B cell (primary cell): ENCODE results near the gene HADHB. TPM values are rescaled to one million over a fixed set of nuclear protein-coding genes. Genes with fewer than 3 reads are reported as not detected.

Experiments used
- ATAC-seq: fragments of 200-7000 bp; cut with Tn5 transposase; one replicate; pipeline ENCODE4 v1.10.0; 2021; ENCODE audit warnings: low read depth, mild to moderate bottlenecking, moderate number of reproducible peaks, moderate library complexity
- CTCF ChIA-PET: fragments of 350-600 bp; sonication (Branson Sonifier 250); formaldehyde crosslinking; loops from one replicate; lab custom pipeline; 2021; ENCODE audit warnings: antibody characterized with exemption, inconsistent platforms; lab: Charles Lee
- POLR2A ChIA-PET: fragments of 350-600 bp; sonication (Branson Sonifier 250); formaldehyde crosslinking; loops from one replicate; lab custom pipeline; 2021; ENCODE audit warnings: antibody characterized with exemption; lab: Charles Lee
- DNase-seq: peaks from one replicate; pipeline ENCODE4 v3.0.0; 2013
- H2AFZ ChIP-seq: 2 replicates; pipeline ENCODE4 v1.6.1; 2012; ENCODE audit warnings: mild to moderate bottlenecking, low read depth, low read length; ENCODE audit not compliant: insufficient read depth, poor library complexity, severe bottlenecking
- H3K27ac ChIP-seq, 2 donors: 1 replicate in 1 of 2; 2 replicates in 1 of 2; pipeline ENCODE4 v1.5.1; 2012 to 2013; ENCODE audit warnings: low read length in 2 of 2, mild to moderate bottlenecking in 2 of 2, moderate library complexity in 1 of 2
- H3K27me3 ChIP-seq, 4 experiments: fragments of 200-600 bp in 1 of 4; sonication (generic) in 1 of 4; replicated peaks in 1 of 4; 1 replicate in 2 of 4; 2 replicates in 2 of 4; pipeline versions ENCODE4 v1.6.1 to v1.7.0; 2013 to 2016; ENCODE audit warnings: low read length in 3 of 4, mild to moderate bottlenecking in 2 of 4, mixed read lengths in 1 of 4, moderate library complexity in 1 of 4; ENCODE audit not compliant: insufficient read depth in 4 of 4, control insufficient read depth in 3 of 4; ENCODE audit errors: control extremely low read depth in 1 of 4
- H3K36me3 ChIP-seq, 2 experiments: replicated peaks in 1 of 2; 1 replicate in 1 of 2; 2 replicates in 1 of 2; pipeline versions ENCODE4 v1.6.1 to v1.7.1; 2013; ENCODE audit warnings: low read length in 1 of 2; ENCODE audit not compliant: insufficient read depth in 2 of 2, control insufficient read depth in 1 of 2; ENCODE audit errors: control extremely low read depth in 1 of 2, extremely low read depth in 1 of 2
- H3K4me1 ChIP-seq, 2 donors: fragments of 200-600 bp in 1 of 2; sonication (generic) in 1 of 2; 1 replicate in 1 of 2; 2 replicates in 1 of 2; pipeline versions ENCODE4 v1.5.1 to v1.6.1; 2013 to 2017; ENCODE audit warnings: low read length in 2 of 2; ENCODE audit not compliant: control insufficient read depth in 2 of 2, insufficient read depth in 2 of 2
- H3K4me2 ChIP-seq: replicated peaks from 2 replicates; pipeline ENCODE3; 2012; ENCODE audit warnings: mild to moderate bottlenecking, low read depth, low read length; ENCODE audit not compliant: poor library complexity, severe bottlenecking
- H3K4me3 ChIP-seq, 5 experiments: fragments of 200-600 bp in 1 of 5; sonication (generic) in 1 of 5; 1 replicate in 3 of 5; 2 replicates in 2 of 5; pipeline versions ENCODE4 v1.5.1 to v1.7.0; 2011 to 2016; ENCODE audit warnings: low read length in 4 of 5, mild to moderate bottlenecking in 4 of 5, low read depth in 2 of 5, control low read depth in 1 of 5, moderate library complexity in 1 of 5; ENCODE audit not compliant: insufficient read depth in 1 of 5; ENCODE audit errors: control extremely low read depth in 1 of 5, extremely low read depth in 1 of 5
- H3K79me2 ChIP-seq: fragments of 200-600 bp; sonication (generic); one replicate; pipeline ENCODE4 v1.6.0; 2016; ENCODE audit warnings: low read length; ENCODE audit not compliant: control insufficient read depth, insufficient read depth
- H3K9ac ChIP-seq: fragments of 200-600 bp; sonication (generic); 2 replicates; pipeline ENCODE4 v1.6.1; 2017; ENCODE audit warnings: mild to moderate bottlenecking, low read length, moderate library complexity
- H3K9me3 ChIP-seq, 3 donors: one replicate each; pipeline versions ENCODE4 v1.6.1 to v1.7.1; 2013; ENCODE audit warnings: low read length in 2 of 3; ENCODE audit not compliant: control insufficient read depth in 2 of 3, insufficient read depth in 1 of 3; ENCODE audit errors: control extremely low read depth in 1 of 3
- H4K20me1 ChIP-seq: 2 replicates; pipeline ENCODE4 v1.6.0; 2012; ENCODE audit warnings: mild to moderate bottlenecking, low read length; ENCODE audit not compliant: insufficient read depth, control insufficient read depth, poor library complexity, severe bottlenecking
- H3K27ac Mint-ChIP-seq: one replicate; pipeline ENCODE4 v1.8.0; 2021; ENCODE audit warnings: mixed read lengths
- H3K27me3 Mint-ChIP-seq: one replicate; pipeline ENCODE4 v1.8.0; 2021; ENCODE audit warnings: mixed read lengths
- H3K4me1 Mint-ChIP-seq: one replicate; pipeline ENCODE4 v1.8.0; 2021; ENCODE audit warnings: mixed read lengths
- H3K4me3 Mint-ChIP-seq: one replicate; pipeline ENCODE4 v1.8.0; 2021; ENCODE audit warnings: mixed read lengths
- H3K9me3 Mint-ChIP-seq: one replicate; pipeline ENCODE4 v1.8.0; 2022; ENCODE audit warnings: mixed read lengths; ENCODE audit not compliant: insufficient read depth
- EZH2 ChIP-seq: IDR thresholded peaks from 2 replicates; pipeline ENCODE4 v1.6.1; 2012; ENCODE audit warnings: borderline replicate concordance, low read depth, mild to moderate bottlenecking, moderate library complexity, low read length; ENCODE audit not compliant: insufficient read depth, poor library complexity, severe bottlenecking
- WGBS: methylation state at CpG from one replicate; pipeline ENCODE4 v1.1.5; 2013; ENCODE audit warnings: missing lambda C conversion rate; ENCODE audit not compliant: insufficient coverage; 5-methylcytosine and 5-hydroxymethylcytosine counted together
- intact Hi-C: fragments of 100-400 bp; cut with micrococcal nuclease; formaldehyde crosslinking; loops from one replicate; pipeline ENCODE4 v1.10.0; 2022
- polyA plus RNA-seq: library from polyadenylated mRNA; depleted of rRNA; stranded (reverse); fragments of >200 nt; gene quantifications from 2 replicates; pipeline ENCODE4 v1.2.3, GENCODE V29; 2012
- total RNA-seq, 2 donors: library from RNA; stranded (reverse); fragments of 120-200 nt in 1 of 2; gene quantifications; 1 replicate in 1 of 2; 2 replicates in 1 of 2; pipeline versions ENCODE4 v1.2.3 to v1.2.4, GENCODE V29; 2013 to 2022
- TF ChIP-seq, protein P1 (sequence below): fragments of 200-600 bp; IDR thresholded peaks from one replicate; pipeline ENCODE4 v1.8.0; 2022; ENCODE audit warnings: antibody characterized with exemption, mild to moderate bottlenecking

Gene HADHB
- total and polyA plus RNA-seq, 2 donors (not counting 1 experiment from before 2014, with no cell fraction given), result 40.6 to 64.2 TPM

DNA sequence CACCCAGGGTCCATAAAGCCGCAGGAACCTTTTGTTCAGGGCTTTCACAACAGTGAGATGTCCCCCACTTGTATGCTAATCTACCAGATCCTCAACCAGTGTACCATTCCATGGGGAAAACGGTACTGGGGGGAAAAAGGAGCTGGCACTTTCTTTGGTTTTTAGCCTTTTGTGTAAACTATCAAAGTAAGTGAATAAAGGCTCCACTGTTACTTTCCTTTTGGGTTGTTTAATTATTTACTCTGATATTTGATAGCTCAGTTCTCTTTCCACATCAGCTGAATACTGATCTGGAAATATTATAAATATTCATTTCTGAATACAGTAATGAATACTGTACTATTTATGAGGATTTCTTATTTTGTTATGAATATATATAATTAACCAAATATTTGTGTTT lies 20.6 kb upstream of the HADHB start:
- no peak overlapping the region for H3K9ac ChIP-seq
- no CpG with 5 or more reads among the region's 2 CpGs for WGBS
- H3K27me3 ChIP-seq, result no peaks in the 10 kb centered on the region
- CTCF ChIA-PET, result no interaction called here
- POLR2A ChIA-PET, result no interaction called here
- H4K20me1 ChIP-seq, result no peaks in the 10 kb centered on the region
- H3K36me3 ChIP-seq, result peaks cover 17 to 66% of the 10 kb centered on the region in 2 experiments
- no peaks in the 10 kb centered on the region for H3K4me1 ChIP-seq
- ATAC-seq (no peak), DNase-seq (no peak)
- H3K79me2 ChIP-seq, result no peaks in the 10 kb centered on the region
- Mint-ChIP-seq H3K27ac (no peak overlapping the region), H3K9me3 (no peaks in the 10 kb centered on the region), H3K4me3 (no peak overlapping the region), H3K27me3 (no peaks in the 10 kb centered on the region), H3K4me1 (no peaks in the 10 kb centered on the region)
- H3K9me3 ChIP-seq, result peaks cover 0 to 7% (median 0%) of the 10 kb centered on the region in 3 donors
- intact Hi-C loops, result no loop called here
- no peak overlapping the region for H3K4me2 ChIP-seq
- no peak overlapping the region for H2AFZ ChIP-seq
- TF ChIP-seq, protein P1, sequence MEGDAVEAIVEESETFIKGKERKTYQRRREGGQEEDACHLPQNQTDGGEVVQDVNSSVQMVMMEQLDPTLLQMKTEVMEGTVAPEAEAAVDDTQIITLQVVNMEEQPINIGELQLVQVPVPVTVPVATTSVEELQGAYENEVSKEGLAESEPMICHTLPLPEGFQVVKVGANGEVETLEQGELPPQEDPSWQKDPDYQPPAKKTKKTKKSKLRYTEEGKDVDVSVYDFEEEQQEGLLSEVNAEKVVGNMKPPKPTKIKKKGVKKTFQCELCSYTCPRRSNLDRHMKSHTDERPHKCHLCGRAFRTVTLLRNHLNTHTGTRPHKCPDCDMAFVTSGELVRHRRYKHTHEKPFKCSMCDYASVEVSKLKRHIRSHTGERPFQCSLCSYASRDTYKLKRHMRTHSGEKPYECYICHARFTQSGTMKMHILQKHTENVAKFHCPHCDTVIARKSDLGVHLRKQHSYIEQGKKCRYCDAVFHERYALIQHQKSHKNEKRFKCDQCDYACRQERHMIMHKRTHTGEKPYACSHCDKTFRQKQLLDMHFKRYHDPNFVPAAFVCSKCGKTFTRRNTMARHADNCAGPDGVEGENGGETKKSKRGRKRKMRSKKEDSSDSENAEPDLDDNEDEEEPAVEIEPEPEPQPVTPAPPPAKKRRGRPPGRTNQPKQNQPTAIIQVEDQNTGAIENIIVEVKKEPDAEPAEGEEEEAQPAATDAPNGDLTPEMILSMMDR, result no peak
- TF ChIP-seq EZH2, result no peak
- no peak overlapping the region for H3K27ac ChIP-seq
- H3K4me3 ChIP-seq, result no peak overlapping the region

GRCh38 chr2:26229595-26229994 lies 15.1 kb upstream of the HADHB start:
- Histone ChIP-seq H3K27ac (no peak overlapping the region), H2AFZ (no peak overlapping the region), H3K27me3 (no peaks in the 10 kb centered on the region), H3K4me1 (no peaks in the 10 kb centered on the region), H3K9me3 (peaks cover 0 to 7% (median 0%) of the 10 kb centered on the region in 3 donors), H4K20me1 (no peaks in the 10 kb centered on the region), H3K36me3 (peaks cover 25 to 75% of the 10 kb centered on the region in 2 experiments), H3K4me2 (no peak overlapping the region), H3K4me3 (no peak overlapping the region), H3K79me2 (peaks cover 7% of the 10 kb centered on the region), H3K9ac (no peak overlapping the region)
- Mint-ChIP-seq H3K4me3 (no peak overlapping the region), H3K27me3 (no peaks in the 10 kb centered on the region), H3K27ac (no peak overlapping the region), H3K4me1 (no peaks in the 10 kb centered on the region), H3K9me3 (no peaks in the 10 kb centered on the region)
- intact Hi-C loops, result no loop called here
- DNase-seq, result no peak
- TF ChIP-seq EZH2, result no peak
- ChIA-PET POLR2A (no interaction called here), CTCF (interaction anchor here (1.3 kb wide), 1 partner anchor 101 kb away, joined by 6 read pairs; no protein-coding TSS in a partner anchor)
- 98% methylated on average over 3 of the region's 3 CpGs for WGBS
- ATAC-seq, result no peak
